Measurements from ENCODE around the gene ACTR3. TPM values are rescaled to one million over a fixed set of nuclear protein-coding genes. Genes with fewer than 3 reads are reported as not detected.
"Not testable (repeated sequence)": the region's sequence is repeated elsewhere in the genome, so short reads cannot be mapped to it uniquely, and the experiment has no call there.

ACTR3 gene
- 107 TPM for total RNA-seq
- polyA plus RNA-seq (ENCODE audit: insufficient read depth in 1 of 8, insufficient read length in 8 of 8, low replicate concordance in 1 of 8) = 100 to 1,000 TPM in 7 of 8 donors, 10 to 100 TPM in 1; 85.9 to 148 (median 116) TPM
- long read RNA-seq, donor 1, full-length matches to known transcripts = 8 of 8 reads
- long read RNA-seq, donor 1, partial matches to known transcripts = 0 of 8 reads
- long read RNA-seq, donor 1, other reads (novel, unspliced or antisense) = 0 of 8 reads
- long read RNA-seq, donor 2, full-length matches to known transcripts = 6 of 6 reads
- long read RNA-seq, donor 2, partial matches to known transcripts = 0 of 6 reads
- long read RNA-seq, donor 2, other reads (novel, unspliced or antisense) = 0 of 6 reads
- long read RNA-seq, donor 3, full-length matches to known transcripts = 30 of 37 reads
- long read RNA-seq, donor 3, partial matches to known transcripts = 7 of 37 reads
- long read RNA-seq, donor 3, other reads (novel, unspliced or antisense) = 0 of 37 reads
- long read RNA-seq, donor 4, full-length matches to known transcripts = 10 of 17 reads
- long read RNA-seq, donor 4, partial matches to known transcripts = 7 of 17 reads
- long read RNA-seq, donor 4, other reads (novel, unspliced or antisense) = 0 of 17 reads
- long read RNA-seq, donor 5, full-length matches to known transcripts = 49 of 82 reads
- long read RNA-seq, donor 5, partial matches to known transcripts = 33 of 82 reads
- long read RNA-seq, donor 5, other reads (novel, unspliced or antisense) = 0 of 82 reads
- long read RNA-seq, donor 6, full-length matches to known transcripts = 33 of 62 reads
- long read RNA-seq, donor 6, partial matches to known transcripts = 29 of 62 reads
- long read RNA-seq, donor 6, other reads (novel, unspliced or antisense) = 0 of 62 reads
- long read RNA-seq, donor 7, full-length matches to known transcripts = 24 of 46 reads
- long read RNA-seq, donor 7, partial matches to known transcripts = 22 of 46 reads
- long read RNA-seq, donor 7, other reads (novel, unspliced or antisense) = 0 of 46 reads
- long read RNA-seq, donor 8, full-length matches to known transcripts = 20 of 33 reads
- long read RNA-seq, donor 8, partial matches to known transcripts = 13 of 33 reads
- long read RNA-seq, donor 8, other reads (novel, unspliced or antisense) = 0 of 33 reads
- long read RNA-seq, donor 9, full-length matches to known transcripts = 16 of 43 reads
- long read RNA-seq, donor 9, partial matches to known transcripts = 27 of 43 reads
- long read RNA-seq, donor 9, other reads (novel, unspliced or antisense) = 0 of 43 reads
- long read RNA-seq, donor 10, full-length matches to known transcripts = 35 of 74 reads
- long read RNA-seq, donor 10, partial matches to known transcripts = 39 of 74 reads
- long read RNA-seq, donor 10, other reads (novel, unspliced or antisense) = 0 of 74 reads
- long read RNA-seq, donor 11, full-length matches to known transcripts = 19 of 44 reads
- long read RNA-seq, donor 11, partial matches to known transcripts = 25 of 44 reads
- long read RNA-seq, donor 11, other reads (novel, unspliced or antisense) = 0 of 44 reads

DNA sequence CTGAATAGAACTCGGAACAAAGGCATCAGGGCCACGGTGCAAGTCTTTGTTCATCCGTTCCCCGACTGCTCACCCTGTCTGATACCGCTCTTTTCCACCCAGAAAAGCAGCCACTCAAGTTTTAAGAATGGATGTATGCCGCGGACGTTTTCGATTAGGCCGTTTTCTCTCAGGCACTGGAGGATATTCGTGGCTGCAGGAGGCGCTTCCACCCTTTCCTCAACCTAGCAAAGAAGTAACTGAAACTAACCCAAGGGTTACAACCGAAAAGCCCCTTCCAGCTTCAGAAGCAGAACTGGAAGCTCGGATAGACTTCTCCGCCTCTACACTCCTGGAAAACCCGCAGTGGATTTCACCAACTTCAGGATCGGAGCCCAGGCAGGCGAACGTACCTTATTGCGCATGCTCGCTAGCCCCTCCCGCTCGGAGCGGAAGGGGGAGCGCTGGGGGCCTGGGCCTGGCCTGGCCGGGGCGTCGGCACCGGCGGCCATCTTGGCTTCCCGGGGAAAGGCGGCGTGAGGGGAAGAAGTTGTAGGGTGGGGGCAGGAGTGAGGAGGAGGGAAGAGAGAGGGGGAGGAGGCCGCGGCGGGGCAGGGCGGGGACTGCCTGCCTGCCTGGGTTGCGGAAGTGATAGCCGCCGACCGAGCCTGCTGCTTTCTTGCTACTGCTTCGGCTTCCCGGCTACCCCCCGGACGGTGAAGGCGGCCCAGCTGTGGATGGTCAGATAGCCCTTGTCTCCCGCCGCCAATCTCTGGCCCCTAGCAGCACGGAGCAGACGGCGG, at the start of gene ACTR3:
Gene ACTR3, plus strand, starts transcription at position 619 of the 782 bp plus-strand sequence. CDS start 191 bp downstream, outside the sequence.
- peak; percentile 100 for DNase-seq
- H3K9me3 ChIP-seq (replicated peaks; ENCODE audit: control insufficient read depth, low read depth, low read length) = no peaks in the 10 kb centered on the region
- 1% methylated on average over 39 of the region's 51 CpGs for WGBS (ENCODE audit: insufficient coverage)
- no peaks in the 10 kb centered on the region for H3K27me3 ChIP-seq (ENCODE audit: control insufficient read depth, insufficient read depth, low read length)
- peak within 1 kb of the TSS; percentile 98 for H3K27ac ChIP-seq (ENCODE audit: low read length)
- H3K4me3 ChIP-seq (ENCODE audit: low read length) = peak within 1 kb of the TSS; percentile 93
- peaks cover 2% of the 10 kb centered on the region for H3K36me3 ChIP-seq (ENCODE audit: control insufficient read depth, insufficient read depth, low read length)
- peaks cover 11% of the 10 kb centered on the region for H3K4me1 ChIP-seq (ENCODE audit: control insufficient read depth, insufficient read depth, low read length)

DNA sequence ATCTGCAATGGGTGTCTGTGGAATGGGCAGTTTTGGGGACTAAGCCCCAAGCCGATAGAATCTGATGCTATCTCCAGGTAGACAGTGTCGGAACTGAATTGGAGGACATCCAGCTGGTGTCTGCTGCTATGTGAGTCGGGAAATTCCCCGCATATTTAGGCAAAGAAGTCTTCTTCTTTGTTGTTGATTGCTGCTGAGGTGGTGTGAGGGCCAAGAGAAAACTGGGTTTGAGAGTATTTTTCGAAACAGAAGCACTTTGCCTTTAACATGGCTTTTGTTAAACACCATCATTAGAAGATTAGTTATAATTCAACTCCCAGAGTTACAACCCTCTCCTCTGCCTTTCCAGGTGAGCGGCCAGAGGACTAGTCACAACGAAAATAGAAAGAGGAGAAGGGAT, 49.4 kb upstream of the ACTR3 start:
- DNase-seq = no peak
- no peaks in the 10 kb centered on the region for H3K27me3 ChIP-seq (ENCODE audit: control insufficient read depth, insufficient read depth, low read length)

DNA sequence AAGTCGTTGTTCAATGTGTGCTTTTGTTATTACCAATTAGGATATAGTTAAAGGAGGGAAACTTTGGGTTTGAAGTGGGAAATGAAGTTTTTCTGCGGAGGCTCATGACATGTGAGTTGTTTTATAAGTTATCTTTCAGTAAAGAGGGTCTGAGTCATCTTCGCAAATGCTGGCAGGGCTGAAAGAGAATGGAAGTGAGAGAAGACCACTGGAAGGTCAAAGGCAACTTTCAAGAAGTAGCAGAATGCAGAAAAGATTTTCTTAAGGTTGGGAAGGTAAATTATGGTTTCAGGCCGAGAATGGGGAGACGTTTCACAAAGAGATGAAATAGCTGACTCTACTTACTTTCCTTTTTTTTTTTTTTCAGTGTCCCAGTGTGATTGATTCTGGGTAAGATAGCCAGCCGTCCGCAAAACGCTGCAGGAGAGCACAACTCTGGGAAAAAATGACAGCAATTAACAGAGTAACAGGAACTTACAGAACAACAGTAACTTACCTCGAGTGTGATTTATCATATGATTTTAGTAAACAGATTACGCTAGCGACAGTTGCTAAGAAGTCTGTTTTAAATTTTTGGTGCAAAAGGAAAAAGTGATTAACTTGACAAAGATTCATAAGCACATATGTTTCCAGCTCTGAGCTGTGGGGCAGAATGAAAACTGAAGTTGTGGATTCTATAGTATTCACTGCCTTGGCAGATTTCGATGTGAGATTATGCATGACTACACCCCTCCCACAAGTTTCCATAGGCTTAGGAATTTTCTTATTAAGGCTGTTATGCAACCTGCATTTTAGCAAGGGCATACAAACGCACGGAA, 46.8 kb upstream of the ACTR3 start:
- no peak overlapping the region for H3K4me3 ChIP-seq (ENCODE audit: low read length)
- H3K4me1 ChIP-seq (ENCODE audit: control insufficient read depth, insufficient read depth, low read length) = no peaks in the 10 kb centered on the region
- H3K9me3 ChIP-seq (replicated peaks; ENCODE audit: control insufficient read depth, low read depth, low read length) = no peaks in the 10 kb centered on the region
- H3K27ac ChIP-seq (ENCODE audit: low read length) = no peak overlapping the region
- DNase-seq = no peak
- no peaks in the 10 kb centered on the region for H3K27me3 ChIP-seq (ENCODE audit: control insufficient read depth, insufficient read depth, low read length)
- H3K36me3 ChIP-seq (ENCODE audit: control insufficient read depth, insufficient read depth, low read length) = no peaks in the 10 kb centered on the region
- 81% methylated on average over 3 of the region's 14 CpGs for WGBS (ENCODE audit: insufficient coverage)

More for the DNA sequence above, 49.4 kb upstream of the ACTR3 start:
- Histone ChIP-seq H3K4me3 (ENCODE audit: low read length) (no peak overlapping the region), H3K9me3 (replicated peaks; ENCODE audit: control insufficient read depth, low read depth, low read length) (no peaks in the 10 kb centered on the region), H3K36me3 (ENCODE audit: control insufficient read depth, insufficient read depth, low read length) (no peaks in the 10 kb centered on the region), H3K4me1 (ENCODE audit: control insufficient read depth, insufficient read depth, low read length) (no peaks in the 10 kb centered on the region), H3K27ac (ENCODE audit: low read length) (no peak overlapping the region)
- 97% methylated on average over 3 of the region's 7 CpGs for WGBS (ENCODE audit: insufficient coverage)

DNA sequence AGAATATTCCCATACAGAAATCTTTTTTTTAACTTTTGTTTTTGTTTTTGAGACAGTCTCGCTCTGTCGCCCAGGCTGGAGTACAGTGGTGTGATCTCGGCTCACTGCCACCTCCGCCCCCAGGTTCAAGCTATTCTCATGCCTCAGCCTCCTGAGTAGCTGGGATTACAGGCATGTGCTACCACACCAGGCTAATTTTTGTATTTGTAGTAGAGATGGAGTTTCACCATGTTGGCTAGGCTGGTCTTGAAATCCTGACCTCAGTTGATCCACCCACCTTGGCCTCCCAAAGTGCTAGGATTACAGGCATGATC, 46.2 kb upstream of the ACTR3 start:
- 100% methylated on average over 2 of the region's 4 CpGs for WGBS (ENCODE audit: insufficient coverage)
- not testable (repeated sequence) for H3K27ac ChIP-seq (ENCODE audit: low read length)

DNA sequence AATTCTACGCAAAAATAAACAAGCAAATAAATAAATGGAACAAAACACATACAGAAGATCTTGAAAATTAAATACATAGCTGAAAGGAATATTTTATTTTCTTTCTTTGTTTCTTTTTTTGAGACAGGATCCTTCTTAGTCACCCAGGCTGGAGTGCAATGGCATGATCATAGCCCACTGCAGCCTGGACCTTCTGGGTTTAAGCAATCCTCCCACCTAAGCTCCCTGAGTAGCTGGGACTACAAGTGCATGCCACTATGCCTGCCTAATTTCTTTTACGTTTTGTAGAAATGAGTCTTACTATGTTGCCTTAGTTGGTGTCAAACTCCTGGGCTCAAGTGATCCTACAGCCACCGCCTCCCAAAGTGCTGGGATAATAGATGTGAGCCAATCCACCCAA, 44.6 kb upstream of the ACTR3 start:
- no CpG with 5 or more reads among the region's 3 CpGs for WGBS (ENCODE audit: insufficient coverage)
- DNase-seq = no peak
- no peaks in the 10 kb centered on the region for H3K27me3 ChIP-seq (ENCODE audit: control insufficient read depth, insufficient read depth, low read length)
- no peak overlapping the region for H3K27ac ChIP-seq (ENCODE audit: low read length)
- H3K4me3 ChIP-seq (ENCODE audit: low read length) = no peak overlapping the region
- H3K36me3 ChIP-seq (ENCODE audit: control insufficient read depth, insufficient read depth, low read length) = no peaks in the 10 kb centered on the region
- H3K4me1 ChIP-seq (ENCODE audit: control insufficient read depth, insufficient read depth, low read length) = no peaks in the 10 kb centered on the region
- H3K9me3 ChIP-seq (replicated peaks; ENCODE audit: control insufficient read depth, low read depth, low read length) = no peaks in the 10 kb centered on the region

More for the DNA sequence above, 46.2 kb upstream of the ACTR3 start:
- not testable (repeated sequence) for H3K4me3 ChIP-seq (ENCODE audit: low read length); H3K27me3 ChIP-seq (ENCODE audit: control insufficient read depth, insufficient read depth, low read length); H3K4me1 ChIP-seq (ENCODE audit: control insufficient read depth, insufficient read depth, low read length); H3K9me3 ChIP-seq (replicated peaks; ENCODE audit: control insufficient read depth, low read depth, low read length); DNase-seq; H3K36me3 ChIP-seq (ENCODE audit: control insufficient read depth, insufficient read depth, low read length)

DNA sequence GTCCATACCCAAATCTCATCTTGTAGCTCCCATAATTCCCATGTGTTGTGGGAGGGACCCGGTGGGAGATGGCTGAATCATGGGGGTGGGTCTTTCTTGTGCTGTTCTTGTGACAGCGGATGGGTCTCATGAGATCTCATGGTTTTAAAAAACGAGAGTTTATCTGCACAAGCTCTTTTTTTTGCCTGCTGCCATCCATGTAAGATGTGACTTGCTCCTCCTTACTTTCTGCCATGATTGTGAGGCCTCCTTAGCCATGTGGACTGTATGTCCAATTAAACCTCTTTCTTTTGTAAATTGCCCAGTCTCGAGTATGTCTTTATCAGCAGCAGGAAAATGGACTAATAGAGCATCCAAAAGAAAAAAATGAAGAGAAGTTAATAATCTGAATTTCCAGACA, 44.1 kb upstream of the ACTR3 start:
- not testable (repeated sequence) for H3K27me3 ChIP-seq (ENCODE audit: control insufficient read depth, insufficient read depth, low read length); DNase-seq; H3K27ac ChIP-seq (ENCODE audit: low read length); H3K4me1 ChIP-seq (ENCODE audit: control insufficient read depth, insufficient read depth, low read length); H3K4me3 ChIP-seq (ENCODE audit: low read length); H3K9me3 ChIP-seq (replicated peaks; ENCODE audit: control insufficient read depth, low read depth, low read length); H3K36me3 ChIP-seq (ENCODE audit: control insufficient read depth, insufficient read depth, low read length)
- WGBS (ENCODE audit: insufficient coverage) = 67% methylated on average over 1 of the region's 4 CpGs

DNA sequence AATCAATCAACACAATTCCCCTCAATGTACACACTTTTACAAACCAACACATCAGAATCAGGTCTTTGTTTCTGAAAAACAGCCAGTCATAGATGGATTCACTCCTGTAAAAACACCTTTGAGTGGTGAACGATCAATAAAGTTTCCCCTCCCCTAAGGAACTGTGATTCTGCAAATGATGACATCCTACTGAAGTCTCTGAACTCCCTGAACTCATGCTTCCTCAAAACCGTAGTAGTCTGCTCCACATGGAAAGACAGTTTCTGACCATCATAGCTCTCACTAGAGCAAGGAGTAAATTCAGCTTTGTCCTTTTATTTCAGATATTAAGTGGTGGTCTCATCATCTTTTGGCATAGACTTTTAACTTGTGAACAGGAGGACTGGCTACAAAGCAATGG, 43.5 kb upstream of the ACTR3 start:
- Histone ChIP-seq H3K27ac (ENCODE audit: low read length) (no peak overlapping the region), H3K27me3 (ENCODE audit: control insufficient read depth, insufficient read depth, low read length) (no peaks in the 10 kb centered on the region), H3K9me3 (replicated peaks; ENCODE audit: control insufficient read depth, low read depth, low read length) (no peaks in the 10 kb centered on the region), H3K36me3 (ENCODE audit: control insufficient read depth, insufficient read depth, low read length) (no peaks in the 10 kb centered on the region), H3K4me1 (ENCODE audit: control insufficient read depth, insufficient read depth, low read length) (no peaks in the 10 kb centered on the region), H3K4me3 (ENCODE audit: low read length) (no peak overlapping the region)
- no peak for DNase-seq
- 83% methylated on average over 1 of the region's 2 CpGs for WGBS (ENCODE audit: insufficient coverage)

DNA sequence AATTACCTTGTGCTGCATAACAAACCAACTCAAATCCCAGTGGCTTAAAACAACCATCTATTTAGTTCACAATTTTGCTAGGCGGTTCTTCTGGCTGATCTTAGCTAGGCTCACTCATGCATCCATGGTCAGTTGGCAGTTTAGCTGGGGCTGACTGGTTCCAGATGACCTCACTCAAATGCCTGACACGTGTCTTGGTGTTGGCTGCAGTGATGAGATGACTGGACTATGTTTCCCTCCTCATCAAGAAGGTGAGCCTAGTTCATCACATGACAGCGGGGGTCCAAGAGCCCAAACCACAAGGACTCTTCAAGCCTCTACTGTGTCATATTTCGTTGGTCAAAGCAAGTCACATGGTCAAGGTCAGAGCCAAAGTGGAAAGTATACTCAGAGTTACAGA, 42.7 kb upstream of the ACTR3 start:
- no peaks in the 10 kb centered on the region for H3K27me3 ChIP-seq (ENCODE audit: control insufficient read depth, insufficient read depth, low read length)
- H3K4me3 ChIP-seq (ENCODE audit: low read length) = no peak overlapping the region
- H3K4me1 ChIP-seq (ENCODE audit: control insufficient read depth, insufficient read depth, low read length) = no peaks in the 10 kb centered on the region
- no peak for DNase-seq
- no peak overlapping the region for H3K27ac ChIP-seq (ENCODE audit: low read length)
- WGBS (ENCODE audit: insufficient coverage) = 68% methylated on average over 4 of the region's 4 CpGs
- H3K9me3 ChIP-seq (replicated peaks; ENCODE audit: control insufficient read depth, low read depth, low read length) = no peaks in the 10 kb centered on the region
- H3K36me3 ChIP-seq (ENCODE audit: control insufficient read depth, insufficient read depth, low read length) = no peaks in the 10 kb centered on the region
